HG02852 (cell line): Measurements from ENCODE around the gene CYP26B1.

ENCODE experiments used
- ATAC-seq: cut with Tn5 transposase; IDR thresholded peaks from one replicate; pipeline ENCODE4 v1.9.1; 2021; ENCODE audit warnings: mild to moderate bottlenecking, moderate library complexity; ENCODE audit not compliant: unreplicated experiment

CYP26B1 gene

DNA sequence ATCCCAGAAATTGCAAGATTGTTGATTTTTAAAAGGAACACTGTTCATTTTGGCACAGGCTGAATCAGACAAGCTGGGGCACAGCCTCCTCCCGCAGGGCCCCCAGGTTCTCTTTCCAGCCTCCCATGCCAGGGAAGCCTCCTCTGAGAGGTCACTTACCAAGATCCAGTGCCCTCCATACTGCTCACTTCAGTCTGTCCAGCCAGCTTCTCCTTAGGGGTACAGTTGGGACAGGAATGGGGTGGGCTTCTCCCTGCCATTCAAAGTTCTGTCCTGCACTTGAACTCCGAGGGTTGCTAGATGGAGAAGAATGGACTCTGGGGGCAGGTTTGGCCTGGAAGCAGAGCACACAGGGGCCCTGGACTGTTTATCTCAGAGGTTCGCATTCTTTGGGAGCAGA, 7.5 kb upstream of the CYP26B1 start:
- no peak for ATAC-seq

GRCh38 chr2:72154386-72154975, 6.8 kb upstream of the CYP26B1 start:
- no peak for ATAC-seq

DNA sequence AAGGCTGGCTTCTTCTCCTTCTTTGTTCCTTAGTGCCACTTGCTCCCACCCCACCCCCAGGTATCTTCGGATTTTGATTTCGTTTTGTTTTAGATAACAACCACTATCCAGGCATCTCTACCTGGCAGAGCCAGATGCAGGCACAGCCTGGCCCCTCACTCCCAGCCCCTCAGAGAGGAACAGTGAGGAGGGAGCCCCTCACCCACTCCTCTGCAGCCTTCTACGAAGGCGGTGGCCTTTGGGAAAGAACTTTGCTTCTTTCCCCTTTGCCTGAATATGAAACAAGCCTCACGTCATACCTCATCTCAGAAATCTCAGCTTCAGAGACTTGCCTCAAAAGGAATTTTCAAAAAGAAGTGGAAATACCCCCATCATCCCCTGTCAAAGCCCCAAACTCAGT, 6.3 kb upstream of the CYP26B1 start:
- no peak for ATAC-seq

DNA sequence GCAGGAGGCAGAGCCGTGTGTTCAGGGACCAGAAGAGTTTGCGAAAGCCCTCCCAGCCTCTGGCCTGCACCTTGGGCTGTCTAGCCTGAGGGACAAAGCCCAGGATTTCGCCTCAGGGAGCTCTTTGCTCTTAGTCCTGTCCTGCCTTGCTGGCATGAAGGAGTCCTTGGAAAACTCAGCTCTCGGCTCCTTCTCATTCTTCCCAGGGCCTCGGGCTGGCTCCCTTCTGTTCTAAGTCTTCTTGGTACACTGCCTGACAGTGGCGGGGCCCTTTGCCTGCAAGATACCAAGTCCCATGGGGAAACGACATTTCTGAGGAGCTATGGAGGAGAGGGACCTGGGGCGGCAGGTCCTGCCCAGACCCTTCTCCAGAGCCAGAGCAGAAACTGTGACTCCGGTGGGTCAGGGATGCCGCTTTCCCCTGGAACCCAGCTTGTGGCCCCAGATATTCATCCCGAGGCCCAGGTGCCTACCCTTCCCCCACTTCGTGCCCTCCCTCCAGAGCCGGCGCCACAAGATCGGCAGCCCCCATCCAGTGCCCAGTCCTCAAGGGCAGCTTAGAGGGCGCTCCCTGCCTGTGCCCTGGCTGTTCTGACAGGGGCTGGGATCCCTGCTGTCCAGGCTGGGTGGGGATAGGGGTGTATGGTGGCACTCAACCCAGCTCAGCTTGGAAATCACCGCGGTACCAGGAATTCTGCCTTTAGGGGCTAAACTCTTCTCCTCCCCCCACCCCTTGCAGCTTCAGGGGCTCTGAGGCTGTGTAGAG, 5.5 kb upstream of the CYP26B1 start:
- no peak for ATAC-seq

- ATAC-seq, result no peak
These were observed 3.2 kb upstream of the CYP26B1 start for GRCh38 chr2:72150861-72151356.

DNA sequence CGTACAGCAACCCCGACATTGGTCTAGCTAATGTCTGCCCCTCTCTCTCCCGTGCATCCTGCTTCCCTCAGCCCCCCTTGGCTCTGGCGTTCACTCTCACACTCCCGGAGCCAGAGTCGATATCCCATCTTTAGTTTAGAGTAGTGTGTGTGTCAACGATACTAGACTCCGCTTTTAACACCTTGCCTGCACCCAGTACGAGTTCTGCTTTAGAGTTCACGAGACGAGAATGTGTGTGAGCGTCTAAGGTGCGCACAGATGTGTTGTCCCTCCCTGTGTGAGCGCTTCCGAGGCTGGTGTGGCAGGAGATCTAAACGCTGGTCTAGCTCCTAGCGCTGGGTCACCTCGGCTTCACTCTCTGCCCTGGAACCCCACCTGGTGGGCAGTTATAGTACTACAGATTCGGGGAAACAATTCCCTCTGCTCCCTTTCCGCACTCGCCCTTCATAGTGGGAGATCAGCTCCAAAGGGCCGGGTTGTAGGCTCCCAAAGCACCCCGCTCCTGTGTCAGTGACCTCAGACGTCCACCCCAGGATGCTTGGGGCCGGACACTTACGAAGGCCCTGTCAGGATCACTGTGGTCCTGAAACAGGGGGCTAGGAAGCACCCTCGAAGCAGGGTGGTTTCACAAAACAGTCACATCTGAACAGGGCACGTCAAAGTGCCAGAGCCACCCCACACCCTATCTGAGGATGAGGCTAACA, 2.6 kb upstream of the CYP26B1 start:
- ATAC-seq, result peak; percentile 86

DNA sequence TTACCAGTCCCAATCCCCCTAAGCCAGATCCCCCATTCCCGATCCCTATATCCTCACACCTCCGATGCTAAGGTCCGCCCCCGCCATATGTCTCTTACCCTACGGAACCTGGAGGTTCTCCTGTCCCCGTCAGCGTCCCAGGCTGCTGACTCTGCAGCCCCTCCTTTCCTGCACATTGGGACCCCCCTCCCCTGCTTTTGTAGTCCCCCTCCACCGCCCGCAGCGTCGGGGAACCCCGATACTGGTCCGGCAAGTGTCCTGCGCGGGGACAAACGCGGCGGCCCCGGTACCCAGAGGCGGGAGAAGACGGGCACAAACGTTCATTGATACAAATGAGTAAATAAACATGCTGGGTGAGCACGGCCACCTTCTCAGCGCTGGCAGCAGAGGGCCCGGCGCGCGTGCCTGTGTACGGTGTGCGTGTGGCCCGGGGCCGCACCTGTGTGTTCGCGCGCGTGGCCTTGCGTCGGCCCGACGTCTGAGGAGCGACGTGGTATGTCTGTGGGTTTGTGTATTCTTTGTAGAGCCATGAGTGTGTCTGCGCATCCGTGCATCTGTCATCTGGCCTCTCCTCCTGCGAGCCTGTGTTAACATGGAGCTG, 2.0 kb upstream of the CYP26B1 start:
- no peak for ATAC-seq

GRCh38 chr2:72148837-72149555, 1.3 kb upstream of the CYP26B1 start:
- ATAC-seq, result no peak

GRCh38 chr2:72148003-72148836, 558 bp upstream of the CYP26B1 start:
- no peak for ATAC-seq

GRCh38 chr2:72146347-72147302, 1.0 kb downstream of the CYP26B1 start:
- ATAC-seq, result no peak

DNA sequence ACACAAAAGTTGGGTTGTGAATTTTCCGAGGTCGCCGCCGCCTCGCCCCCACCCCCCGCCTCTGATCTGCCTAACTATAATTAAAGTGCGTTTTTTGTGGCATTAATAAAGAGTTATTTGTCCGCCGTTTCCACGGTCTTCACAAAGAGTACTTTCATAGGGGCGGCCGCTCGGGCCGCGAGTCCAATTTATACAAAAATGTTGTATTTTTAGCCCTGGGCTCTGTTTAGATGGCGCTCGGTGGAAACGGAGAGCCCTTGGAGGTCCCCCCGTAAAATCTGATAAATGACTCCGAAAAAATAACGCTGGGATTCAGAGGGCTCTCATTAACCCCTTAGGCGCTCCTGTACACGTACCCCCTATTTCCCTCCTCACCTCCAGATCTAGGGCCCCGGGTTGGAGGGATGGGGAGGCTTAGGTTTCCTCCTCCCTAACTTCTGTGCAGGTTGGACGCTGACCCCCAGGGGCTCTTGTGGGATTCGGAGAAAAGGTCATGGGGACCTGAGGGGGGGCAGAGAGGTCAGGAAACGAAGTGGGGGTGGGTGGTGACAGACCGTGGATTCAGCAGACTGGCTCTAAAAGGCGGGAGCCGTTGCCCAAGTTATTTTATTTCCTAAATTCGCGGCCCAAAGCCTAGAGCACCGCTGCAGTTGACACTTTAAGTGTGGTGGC, 1.9 kb downstream of the CYP26B1 start:
- ATAC-seq, result no peak

DNA sequence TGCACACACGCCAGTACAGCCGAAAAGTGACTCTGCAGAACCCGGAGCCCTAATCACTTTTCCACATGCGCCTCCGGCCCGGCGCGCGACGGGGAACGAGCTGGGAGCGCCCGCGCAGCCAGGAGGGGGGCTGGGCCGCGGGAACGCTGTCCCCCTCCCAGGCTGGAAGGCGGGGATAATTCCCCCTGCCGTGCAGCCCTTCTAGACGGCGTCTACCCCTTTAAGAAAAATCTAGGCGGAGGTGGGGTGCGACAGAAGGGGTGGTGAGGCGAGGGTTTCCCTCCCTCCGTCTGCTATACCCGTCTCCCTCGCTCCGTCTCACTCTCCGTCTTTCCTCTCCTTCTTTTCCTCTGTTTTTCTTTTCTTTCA, 2.4 kb downstream of the CYP26B1 start:
- no peak for ATAC-seq

DNA sequence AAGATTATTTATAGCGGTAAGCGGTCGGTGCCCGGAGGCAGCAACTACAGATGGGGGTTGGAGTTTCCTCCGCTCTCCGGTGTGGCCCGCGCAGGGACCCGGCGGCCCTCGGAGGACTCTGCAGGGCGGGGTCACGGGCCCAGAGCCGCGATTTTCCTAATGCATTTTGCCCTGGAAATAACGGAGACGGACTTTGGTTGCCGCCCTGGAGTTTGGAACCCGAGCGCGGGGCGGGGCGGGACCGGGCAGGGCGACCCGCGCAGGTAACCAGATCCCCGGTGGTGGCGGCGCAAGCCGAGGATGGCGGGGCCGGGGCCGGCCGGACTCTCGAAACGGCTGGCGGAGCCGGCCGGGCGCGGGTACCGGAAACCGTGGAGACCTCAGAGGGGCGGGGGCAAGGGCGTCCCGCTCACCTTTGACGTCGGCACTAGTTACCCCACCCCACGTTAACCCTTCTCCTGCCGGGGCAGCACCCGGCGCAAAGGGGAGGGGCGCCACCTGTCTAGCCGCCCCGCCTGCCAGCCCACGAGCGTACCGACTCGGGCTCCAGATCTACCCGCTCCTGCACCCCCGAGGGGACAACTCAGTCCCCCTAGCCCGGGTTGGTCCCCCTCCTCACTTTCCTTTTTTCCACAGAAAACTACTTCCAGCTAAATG, 2.9 kb downstream of the CYP26B1 start:
- ATAC-seq, result no peak

GRCh38 chr2:72144274-72144631, 3.4 kb downstream of the CYP26B1 start:
- no peak for ATAC-seq

DNA sequence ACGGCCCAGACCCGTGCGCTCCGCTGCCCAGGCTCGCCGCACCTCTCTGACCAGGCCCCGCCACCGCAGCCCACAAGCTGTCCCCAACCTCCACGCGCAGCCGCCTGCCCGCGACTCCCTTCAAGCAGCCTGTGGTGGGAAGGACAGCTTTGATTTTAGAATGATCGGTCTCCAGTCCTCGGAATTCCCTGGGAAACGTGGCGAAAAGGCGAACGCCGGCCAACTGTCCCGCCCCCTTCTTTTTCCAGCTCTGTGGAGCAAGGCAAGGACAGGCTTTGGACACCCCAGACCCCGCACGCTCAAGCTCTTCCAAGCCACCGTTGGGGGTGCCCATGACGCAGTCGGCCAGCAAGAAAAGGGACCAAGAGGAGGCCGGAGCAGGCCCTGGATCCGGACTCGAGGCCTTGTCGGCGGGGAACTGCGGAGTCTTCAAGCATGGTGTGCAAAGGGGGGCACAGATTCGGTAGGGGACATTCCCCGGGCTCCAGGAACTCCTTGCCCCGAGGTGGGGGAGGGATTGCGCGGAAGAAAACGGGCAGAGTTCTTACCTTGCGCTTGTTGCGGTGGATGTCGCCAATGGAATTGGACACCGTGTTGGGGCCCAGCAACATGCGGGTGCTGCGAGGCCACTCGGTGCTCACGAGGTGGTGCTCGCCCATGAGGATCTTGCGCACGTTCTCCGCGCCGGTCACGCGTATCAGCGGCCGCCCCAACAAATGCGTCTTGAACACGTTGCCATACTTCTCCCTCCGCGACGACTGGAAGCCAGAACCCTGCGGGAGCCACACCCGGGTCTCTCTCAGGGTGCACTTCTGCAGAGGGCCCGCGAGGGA, 4.0 kb downstream of the CYP26B1 start:
- ATAC-seq, result no peak

DNA sequence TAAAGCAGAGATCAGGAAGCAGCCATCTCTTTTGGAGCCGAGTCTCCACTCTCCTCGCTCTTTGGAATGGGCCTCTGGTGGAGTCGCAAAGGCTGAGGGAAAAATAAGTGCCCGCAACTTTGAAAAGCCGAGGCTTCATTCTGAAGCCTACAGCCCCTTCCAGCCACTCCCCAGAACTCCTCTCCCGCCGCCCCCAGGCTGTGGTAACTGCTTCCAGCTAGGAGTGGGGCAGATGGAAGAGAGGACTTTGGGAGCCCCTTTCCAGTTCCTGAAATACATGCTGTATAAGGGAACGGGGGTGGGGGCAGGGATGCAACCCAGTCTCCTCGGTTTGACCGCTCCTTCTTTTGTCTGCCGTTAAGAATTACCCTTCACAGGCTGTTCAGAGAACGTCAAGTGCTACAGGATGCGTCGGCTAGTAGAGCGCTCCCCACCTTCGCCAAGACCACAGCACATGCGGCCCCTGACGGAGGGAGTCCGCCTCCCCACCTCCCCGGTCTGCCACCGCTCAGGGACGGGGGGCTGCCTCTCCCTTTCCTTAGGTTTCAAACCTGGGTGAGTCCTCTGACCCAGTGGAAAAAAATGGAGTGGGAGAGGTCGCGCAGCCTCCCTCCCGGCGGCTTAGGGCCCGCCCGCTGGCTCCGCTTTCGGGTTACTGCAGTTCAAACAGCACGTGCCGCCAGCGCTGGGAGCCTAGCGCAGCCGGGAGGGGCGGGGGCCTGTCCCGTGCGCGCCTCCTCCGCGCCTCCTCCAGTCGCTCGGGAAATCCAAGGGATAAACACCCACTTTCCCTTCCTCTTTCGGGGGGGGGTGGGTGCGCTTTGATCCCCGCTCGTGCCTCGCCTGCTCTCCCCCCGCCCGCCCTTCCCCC, 4.9 kb downstream of the CYP26B1 start:
- no peak for ATAC-seq
